ENCODE data around the gene TFRC.
A peak's percentile ranks its signal among the peaks of the same experiment; 100 is the strongest.
"Not testable (repeated sequence)": the region's sequence is repeated elsewhere in the genome, so short reads cannot be mapped to it uniquely, and the experiment has no call there.

Gene TFRC

DNA sequence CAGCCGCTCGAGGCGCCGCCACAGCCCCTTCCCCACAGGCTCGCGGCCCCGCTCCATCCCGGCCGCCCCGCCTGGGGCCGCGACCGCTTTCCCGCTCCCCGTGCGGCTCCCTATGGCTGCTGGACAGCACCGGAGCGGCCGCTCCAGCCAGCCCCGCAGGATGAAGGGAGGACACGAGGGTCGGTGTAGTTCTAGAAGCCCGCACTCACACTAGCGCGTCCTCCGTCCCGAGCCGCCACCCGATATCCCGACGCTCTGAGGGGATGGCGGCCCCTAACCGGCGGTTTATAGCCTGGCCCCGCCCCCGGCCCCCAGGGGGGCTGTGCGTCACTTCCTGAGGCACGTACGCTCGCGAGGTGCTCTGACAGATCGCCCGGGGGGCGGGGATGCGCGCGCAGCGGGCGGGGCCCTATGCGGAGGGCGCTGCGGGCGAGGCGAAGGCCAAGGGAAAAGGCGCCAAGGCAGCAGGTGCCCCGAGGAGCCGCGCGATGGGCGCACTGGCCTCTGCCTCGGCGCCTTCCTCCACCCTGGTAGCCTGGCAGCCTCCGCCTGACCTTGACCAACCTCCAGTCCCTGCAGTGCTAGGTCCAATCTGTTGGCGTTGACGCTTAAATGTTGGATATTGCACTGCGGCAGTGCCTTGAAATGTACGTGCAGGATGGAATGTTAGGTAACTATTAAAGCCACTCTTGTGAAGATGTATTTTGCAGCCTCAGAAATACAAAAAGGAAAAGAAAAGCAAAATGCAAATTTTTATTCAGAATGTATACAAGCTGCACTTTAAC lies at the start of gene TFRC:
TSS of gene TFRC (minus strand) at position 257 of the 785 bp plus-strand sequence. CDS start 4,991 bp downstream, outside the sequence.
- peak; percentile 97 for DNase-seq (ENCODE audit: low read depth, low spot score)

GRCh38 chr3:196128172-196128843 lies 46.4 kb upstream of the TFRC start:
- no peak for DNase-seq (ENCODE audit: low read depth, low spot score)

- DNase-seq (ENCODE audit: low read depth, low spot score) = peak; percentile 60
These were observed 45.6 kb upstream of the TFRC start for GRCh38 chr3:196127308-196128040.

DNA sequence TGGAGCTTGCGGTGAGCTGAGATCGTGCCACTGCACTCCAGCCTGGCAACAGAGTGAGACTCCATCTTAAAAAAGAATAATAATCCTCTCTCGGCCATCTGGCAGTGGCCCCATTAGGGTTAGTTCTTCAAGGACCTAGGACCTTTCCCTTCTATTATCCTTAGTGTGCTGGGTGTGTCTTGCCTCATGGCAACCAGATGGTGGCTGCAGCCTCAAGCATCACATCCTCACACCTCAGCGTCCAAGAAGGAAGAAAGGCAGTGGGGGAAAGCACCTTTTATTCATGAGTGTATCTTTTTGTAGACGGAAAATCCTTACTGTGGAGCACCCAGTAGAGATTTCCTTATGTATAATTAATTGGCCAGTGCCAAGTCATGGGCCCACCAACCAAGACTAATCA lies 42.7 kb upstream of the TFRC start:
- no peak for DNase-seq (ENCODE audit: low read depth, low spot score)

DNA sequence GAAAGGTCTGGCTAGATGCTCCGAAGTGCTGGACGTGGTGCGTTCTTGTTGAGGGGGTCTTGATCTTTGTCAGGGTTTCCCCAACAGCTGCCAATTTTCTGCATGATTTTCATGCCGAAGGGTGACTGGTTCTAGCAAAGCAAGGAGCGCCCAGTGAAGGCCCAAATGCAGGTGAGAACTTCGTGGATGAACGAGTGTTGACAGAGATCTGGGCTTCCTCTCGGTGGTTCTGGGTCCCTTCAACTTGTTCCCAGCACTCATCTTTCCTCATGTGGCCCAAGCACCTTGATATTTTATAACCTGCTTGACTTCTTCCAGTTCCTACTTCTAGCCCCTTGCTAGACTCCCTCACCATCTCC lies 40.8 kb upstream of the TFRC start:
- no peak for DNase-seq (ENCODE audit: low read depth, low spot score)

DNA sequence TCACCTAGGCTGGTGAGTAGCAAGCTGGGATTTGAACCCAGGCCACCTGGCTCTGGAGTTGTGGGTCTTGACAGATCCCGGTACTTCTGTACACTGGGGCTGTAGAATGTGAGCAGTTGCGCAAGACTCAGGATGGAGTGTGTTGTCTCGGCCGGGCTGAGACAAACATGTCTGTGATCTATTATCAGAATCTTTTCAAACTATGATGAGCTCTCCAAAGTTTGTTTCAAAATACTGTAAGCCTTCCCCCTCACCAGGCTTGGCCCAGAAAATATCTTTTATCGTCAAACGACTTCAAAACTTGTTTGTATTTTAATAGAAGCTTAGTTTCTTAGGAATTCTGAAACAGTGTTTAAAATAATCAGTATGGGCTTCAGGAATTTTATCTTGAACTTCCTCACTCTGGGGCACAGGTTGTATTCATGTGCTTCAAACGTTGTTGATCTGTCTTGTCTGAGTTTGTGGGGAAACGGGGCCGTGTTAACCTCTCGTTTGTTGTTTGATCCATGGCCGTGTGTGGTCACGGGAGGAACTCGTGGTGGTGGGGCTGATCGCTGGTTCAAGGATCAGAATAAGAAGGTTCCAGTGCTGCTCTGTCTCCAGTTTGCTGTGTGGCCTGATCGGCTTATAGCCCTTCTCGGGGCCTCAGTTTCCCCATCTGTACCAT lies 40.3 kb upstream of the TFRC start:
- DNase-seq (ENCODE audit: low read depth, low spot score) = no peak

DNA sequence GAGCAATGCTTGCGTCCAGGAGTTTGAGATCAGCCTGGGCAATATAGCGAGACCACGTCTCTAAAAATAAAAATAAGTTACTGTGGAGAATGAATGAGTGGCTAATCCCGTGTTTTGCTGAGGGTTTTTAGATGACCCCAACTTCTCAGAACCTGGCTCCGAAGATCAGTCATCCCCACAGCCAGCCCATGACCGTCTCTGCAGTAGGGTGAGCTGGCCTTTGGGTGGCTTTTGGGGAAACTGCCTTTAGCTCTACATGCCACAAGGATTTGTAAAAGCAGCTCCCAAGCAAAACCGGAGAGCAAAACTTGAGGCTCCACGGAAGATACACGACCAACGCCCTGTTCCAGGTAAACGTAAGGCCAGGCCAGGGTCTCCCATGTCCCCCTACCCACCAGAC lies 39.2 kb upstream of the TFRC start:
- DNase-seq (ENCODE audit: low read depth, low spot score) = no peak

GRCh38 chr3:196120291-196120951 lies 38.5 kb upstream of the TFRC start:
- DNase-seq (ENCODE audit: low read depth, low spot score) = no peak

- DNase-seq (ENCODE audit: low read depth, low spot score) = no peak
These were observed 35.9 kb upstream of the TFRC start for GRCh38 chr3:196117809-196118208.

DNA sequence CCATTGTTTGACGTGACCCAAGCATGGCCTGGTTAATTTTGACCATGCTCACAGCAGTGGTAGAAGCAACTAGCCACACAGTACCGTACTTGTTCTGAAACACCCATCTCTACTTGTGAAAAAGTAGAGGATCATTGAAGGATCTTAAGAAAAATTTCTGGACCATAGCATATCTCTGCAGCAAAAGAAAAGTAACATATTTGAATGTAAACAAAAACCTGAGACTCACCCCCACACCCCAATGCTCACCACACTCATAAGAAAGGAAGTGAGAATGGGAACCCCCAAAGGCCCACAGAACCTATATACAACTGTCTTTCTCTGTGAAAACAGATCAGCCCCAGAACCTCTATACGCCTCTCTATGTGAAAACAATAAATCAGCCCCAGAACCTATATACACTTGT lies 33.8 kb upstream of the TFRC start:
- no peak for DNase-seq (ENCODE audit: low read depth, low spot score)

DNA sequence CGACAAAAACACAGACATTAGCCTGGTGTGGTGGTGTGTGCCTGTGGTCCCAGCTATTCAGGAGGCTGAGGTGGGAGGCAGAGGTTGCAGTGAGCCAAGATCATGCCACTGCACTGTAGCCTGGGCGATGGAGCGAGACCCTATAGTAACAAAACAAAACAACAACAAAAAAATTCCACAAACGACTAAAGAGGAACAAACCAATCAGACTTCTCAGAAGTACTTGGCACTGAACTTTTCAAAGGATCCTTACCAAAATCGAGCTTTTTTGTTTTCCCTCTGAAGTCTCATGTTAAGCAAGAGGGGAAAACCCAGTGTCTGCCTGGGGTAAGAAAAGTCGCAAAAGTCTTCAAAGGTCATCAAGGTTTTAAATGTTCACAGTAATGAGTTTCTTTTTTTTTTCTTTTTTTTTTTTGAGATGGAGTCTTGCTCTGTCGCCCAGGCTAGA lies 30.1 kb upstream of the TFRC start:
- DNase-seq (ENCODE audit: low read depth, low spot score) = no peak

DNA sequence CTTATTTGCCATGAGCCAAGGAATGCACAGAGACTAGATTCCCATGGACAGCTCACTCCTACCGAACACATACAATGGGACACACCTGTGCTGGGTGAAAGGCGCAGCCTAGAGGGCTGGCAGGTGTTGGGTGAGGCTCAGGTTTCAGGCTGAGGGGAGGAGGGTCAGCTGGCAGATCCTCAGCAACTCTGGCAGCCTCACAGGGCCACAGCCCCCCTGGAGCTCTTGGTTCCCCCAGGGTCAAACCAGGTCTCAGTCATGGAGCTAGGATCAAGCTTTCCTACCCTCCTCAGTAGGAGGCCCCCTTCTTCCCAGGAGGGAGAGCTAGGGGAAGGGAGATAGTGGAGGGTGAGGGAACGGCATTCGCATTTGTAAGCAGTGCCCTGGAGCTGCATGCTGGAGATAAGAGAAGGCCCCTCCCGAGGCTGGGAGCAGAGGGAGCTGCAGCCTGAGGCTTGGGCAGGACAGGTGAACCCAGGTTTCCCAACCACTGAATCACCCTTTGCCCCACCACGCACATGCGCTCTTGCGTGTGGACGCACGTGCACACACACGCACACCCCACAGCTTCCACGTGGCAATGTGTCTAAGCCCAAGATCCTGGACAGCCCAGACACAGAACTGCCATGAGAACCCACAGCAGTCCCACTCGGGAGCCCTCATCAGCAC lies 26.3 kb upstream of the TFRC start:
- peak; percentile 89 for DNase-seq (ENCODE audit: low read depth, low spot score)

DNA sequence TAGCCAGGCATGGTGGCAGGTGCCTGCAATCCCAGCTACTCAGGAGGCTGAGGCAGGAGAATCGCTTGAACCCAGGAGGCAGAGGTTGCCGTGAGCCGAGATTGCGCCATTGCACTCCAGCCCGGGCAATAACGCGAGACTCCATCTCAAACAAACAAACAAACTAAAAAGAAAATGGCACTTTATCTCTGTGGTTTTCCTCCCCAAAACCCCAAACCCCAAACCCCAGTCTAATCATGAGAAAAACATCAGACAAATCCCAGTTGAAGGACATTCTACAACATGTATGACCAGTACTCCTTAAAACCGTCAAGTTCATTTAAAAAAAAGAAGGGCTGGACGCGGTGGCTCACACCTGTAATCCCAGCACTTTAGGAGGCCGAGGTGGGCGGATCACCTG lies 22.8 kb upstream of the TFRC start:
- DNase-seq (ENCODE audit: low read depth, low spot score) = not testable (repeated sequence)

DNA sequence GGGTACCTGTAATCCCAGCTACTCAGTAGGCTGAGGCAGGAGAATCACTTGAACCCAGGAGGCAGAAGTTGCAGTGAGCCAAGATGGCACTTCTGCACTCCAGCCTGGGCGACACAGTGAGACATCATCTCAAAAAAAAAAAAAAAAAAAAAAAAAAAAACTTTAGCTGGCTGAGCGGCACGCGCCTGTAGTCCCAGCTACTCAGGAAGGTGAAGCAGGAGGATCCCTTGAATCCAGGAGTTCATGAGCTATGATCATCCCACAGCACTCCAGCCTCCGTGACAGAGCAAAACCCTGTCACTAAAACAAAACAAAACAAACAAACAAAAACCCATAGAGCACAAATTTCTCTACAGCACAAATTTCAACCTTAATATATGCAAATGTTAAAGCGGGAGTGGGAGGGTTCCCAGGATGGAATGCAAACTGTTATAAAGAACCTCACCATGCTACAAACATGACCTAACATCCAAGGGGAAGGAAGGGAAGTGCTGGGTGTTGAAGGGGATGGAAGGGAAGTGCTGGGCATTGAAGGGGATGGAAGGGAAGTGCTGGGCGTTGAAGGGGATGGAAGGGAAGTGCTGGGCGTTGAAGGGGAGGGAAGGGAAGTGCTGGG lies 16.6 kb upstream of the TFRC start:
- not testable (repeated sequence) for DNase-seq (ENCODE audit: low read depth, low spot score)

GRCh38 chr3:196097373-196098154 lies 15.7 kb upstream of the TFRC start:
- no peak for DNase-seq (ENCODE audit: low read depth, low spot score)

DNA sequence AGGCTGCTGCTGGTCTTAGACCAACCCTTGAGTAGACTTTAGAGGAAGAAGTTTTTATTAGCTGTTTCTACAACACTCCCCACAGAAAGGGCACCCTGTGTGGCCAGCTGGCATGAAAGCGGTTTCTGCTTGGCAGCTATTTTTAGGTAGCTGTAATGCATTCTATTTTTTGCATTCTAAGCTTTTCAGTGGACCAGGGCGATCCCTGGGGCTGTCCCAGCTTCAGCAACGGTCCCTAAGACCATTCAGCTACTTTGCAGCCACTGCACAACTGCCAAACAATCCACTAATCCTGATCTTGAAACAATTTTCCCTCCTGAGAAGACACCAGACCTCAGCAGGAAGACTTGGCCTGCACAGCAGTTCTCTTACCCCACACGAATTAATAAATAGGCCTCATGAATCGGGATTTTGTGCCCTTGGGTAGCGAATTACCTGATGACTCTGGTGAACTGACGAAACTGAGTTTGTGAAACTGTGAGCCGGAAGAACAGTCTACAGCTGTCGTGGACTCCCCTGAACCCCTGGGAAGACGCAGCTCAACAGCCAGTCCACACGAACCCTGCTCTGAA lies 14.6 kb upstream of the TFRC start:
- DNase-seq (ENCODE audit: low read depth, low spot score) = no peak

DNA sequence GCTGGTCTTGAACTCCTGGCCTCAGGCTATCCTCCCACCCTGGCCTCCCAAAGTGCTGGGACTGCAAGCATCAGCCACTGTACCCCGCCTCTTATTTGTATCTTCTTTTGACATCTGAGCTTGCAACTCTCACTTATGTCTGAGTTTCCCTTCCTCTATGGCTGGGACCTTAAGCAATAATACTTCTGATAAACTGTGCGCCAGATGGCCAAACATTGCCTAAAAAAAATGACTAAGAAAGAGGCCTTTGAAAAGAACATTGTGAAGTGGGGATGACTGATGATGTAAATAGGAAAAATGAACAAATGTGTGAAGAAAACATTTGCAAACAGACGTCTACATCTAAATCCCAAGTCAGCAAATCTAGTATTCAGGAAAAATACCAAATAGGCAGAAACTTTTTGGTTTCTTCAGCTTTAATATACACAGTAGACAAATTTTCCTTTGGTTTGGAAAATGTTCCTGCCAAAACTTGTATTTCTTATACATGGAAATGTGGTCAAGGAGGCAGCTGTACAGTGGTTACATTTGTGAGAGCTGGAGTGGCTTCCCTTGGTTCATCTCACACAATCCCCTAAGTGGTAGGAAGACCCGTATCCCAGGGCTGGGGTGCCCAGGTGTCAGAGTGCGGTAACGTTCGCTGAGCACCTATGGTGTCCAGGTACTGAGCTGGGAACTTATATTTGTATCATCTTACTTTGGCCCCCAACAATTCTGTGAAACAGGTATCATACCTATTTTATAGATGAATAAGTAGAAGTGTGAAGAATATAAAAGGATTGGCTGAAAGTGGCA lies 11.6 kb upstream of the TFRC start:
- no peak for DNase-seq (ENCODE audit: low read depth, low spot score)

GRCh38 chr3:196087906-196088305 lies 6.0 kb upstream of the TFRC start:
- DNase-seq (ENCODE audit: low read depth, low spot score) = no peak

- no peak for DNase-seq (ENCODE audit: low read depth, low spot score)
These were observed 705 bp upstream of the TFRC start for GRCh38 chr3:196082619-196082971.

All from ELF-1 (cell line).